ENCODE measurements around the gene CACNA1G.

Gene CACNA1G

DNA sequence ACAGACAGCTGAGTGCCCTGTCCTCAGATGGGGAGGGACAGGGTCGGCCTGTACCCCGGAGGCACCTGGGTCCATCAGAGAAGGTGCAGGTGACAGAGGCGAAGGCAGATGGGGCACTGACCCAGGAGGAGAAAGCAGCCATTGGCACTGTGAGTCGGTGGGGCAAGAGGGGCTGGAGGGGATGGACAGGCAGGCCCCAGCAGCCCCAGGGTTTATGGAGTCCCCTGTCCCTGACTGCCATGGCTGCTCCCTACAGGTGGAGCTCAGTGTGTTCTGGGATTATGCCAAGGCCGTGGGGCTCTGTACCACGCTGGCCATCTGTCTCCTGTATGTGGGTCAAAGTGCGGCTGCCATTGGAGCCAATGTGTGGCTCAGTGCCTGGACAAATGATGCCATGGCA, 115.1 kb downstream of the CACNA1G start:
- H3K27me3 ChIP-seq (ENCODE audit: insufficient read depth, low read length): no peaks in the 10 kb centered on the region
- no peaks in the 10 kb centered on the region for H3K36me3 ChIP-seq (ENCODE audit: insufficient read depth, low read length)
- no peaks in the 10 kb centered on the region for H3F3A ChIP-seq (ENCODE audit: insufficient read depth, low read length)
- no peak overlapping the region for H3K4me3 ChIP-seq (ENCODE audit: low read depth, low read length, poor library complexity, severe bottlenecking)
- no peaks in the 10 kb centered on the region for H3K4me1 ChIP-seq (ENCODE audit: insufficient read depth, low read length, severe bottlenecking)
- no peaks in the 10 kb centered on the region for H3K79me2 ChIP-seq (ENCODE audit: insufficient read depth, low read length)
- no peak overlapping the region for H3K27ac ChIP-seq (ENCODE audit: low read depth, low read length, poor library complexity, severe bottlenecking)
- no peak overlapping the region for H3K9ac ChIP-seq (ENCODE audit: low read length)
- no peak overlapping the region for H2AFZ ChIP-seq (ENCODE audit: low read length)
- no peaks in the 10 kb centered on the region for H4K20me1 ChIP-seq (ENCODE audit: insufficient read depth, low read length)
- no peaks in the 10 kb centered on the region for H3K9me3 ChIP-seq (ENCODE audit: low read length)
- H3K4me2 ChIP-seq (ENCODE audit: low read length): no peak overlapping the region
- TF ChIP-seq EZH2 (IDR thresholded peaks at IDR 0.05; ENCODE audit: borderline replicate concordance, low read length): no peak
- TF ChIP-seq, protein P1, sequence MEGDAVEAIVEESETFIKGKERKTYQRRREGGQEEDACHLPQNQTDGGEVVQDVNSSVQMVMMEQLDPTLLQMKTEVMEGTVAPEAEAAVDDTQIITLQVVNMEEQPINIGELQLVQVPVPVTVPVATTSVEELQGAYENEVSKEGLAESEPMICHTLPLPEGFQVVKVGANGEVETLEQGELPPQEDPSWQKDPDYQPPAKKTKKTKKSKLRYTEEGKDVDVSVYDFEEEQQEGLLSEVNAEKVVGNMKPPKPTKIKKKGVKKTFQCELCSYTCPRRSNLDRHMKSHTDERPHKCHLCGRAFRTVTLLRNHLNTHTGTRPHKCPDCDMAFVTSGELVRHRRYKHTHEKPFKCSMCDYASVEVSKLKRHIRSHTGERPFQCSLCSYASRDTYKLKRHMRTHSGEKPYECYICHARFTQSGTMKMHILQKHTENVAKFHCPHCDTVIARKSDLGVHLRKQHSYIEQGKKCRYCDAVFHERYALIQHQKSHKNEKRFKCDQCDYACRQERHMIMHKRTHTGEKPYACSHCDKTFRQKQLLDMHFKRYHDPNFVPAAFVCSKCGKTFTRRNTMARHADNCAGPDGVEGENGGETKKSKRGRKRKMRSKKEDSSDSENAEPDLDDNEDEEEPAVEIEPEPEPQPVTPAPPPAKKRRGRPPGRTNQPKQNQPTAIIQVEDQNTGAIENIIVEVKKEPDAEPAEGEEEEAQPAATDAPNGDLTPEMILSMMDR (IDR thresholded peaks at IDR 0.05; ENCODE audit: low read length): no peak
- H3K9me2 ChIP-seq (ENCODE audit: low read depth, low read length): no peaks in the 10 kb centered on the region

GRCh38 chr17:50676065-50676975, 115.8 kb downstream of the CACNA1G start:
- no peaks in the 10 kb centered on the region for H4K20me1 ChIP-seq (ENCODE audit: insufficient read depth, low read length)
- no peaks in the 10 kb centered on the region for H3K27me3 ChIP-seq (ENCODE audit: insufficient read depth, low read length)
- no peaks in the 10 kb centered on the region for H3F3A ChIP-seq (ENCODE audit: insufficient read depth, low read length)
- no peak overlapping the region for H3K9ac ChIP-seq (ENCODE audit: low read length)
- H3K36me3 ChIP-seq (ENCODE audit: insufficient read depth, low read length): no peaks in the 10 kb centered on the region
- no peaks in the 10 kb centered on the region for H3K9me3 ChIP-seq (ENCODE audit: low read length)
- no peaks in the 10 kb centered on the region for H3K4me1 ChIP-seq (ENCODE audit: insufficient read depth, low read length, severe bottlenecking)
- no peak overlapping the region for H2AFZ ChIP-seq (ENCODE audit: low read length)
- TF ChIP-seq, protein P1 (IDR thresholded peaks at IDR 0.05; ENCODE audit: low read length): no peak
- no peak for TF ChIP-seq EZH2 (IDR thresholded peaks at IDR 0.05; ENCODE audit: borderline replicate concordance, low read length)
- H3K79me2 ChIP-seq (ENCODE audit: insufficient read depth, low read length): no peaks in the 10 kb centered on the region
- H3K27ac ChIP-seq (ENCODE audit: low read depth, low read length, poor library complexity, severe bottlenecking): no peak overlapping the region
- no peak overlapping the region for H3K4me3 ChIP-seq (ENCODE audit: low read depth, low read length, poor library complexity, severe bottlenecking)
- no peaks in the 10 kb centered on the region for H3K9me2 ChIP-seq (ENCODE audit: low read depth, low read length)
- no peak overlapping the region for H3K4me2 ChIP-seq (ENCODE audit: low read length)
